ENCODE data around the gene ADAM12.

Gene ADAM12

DNA sequence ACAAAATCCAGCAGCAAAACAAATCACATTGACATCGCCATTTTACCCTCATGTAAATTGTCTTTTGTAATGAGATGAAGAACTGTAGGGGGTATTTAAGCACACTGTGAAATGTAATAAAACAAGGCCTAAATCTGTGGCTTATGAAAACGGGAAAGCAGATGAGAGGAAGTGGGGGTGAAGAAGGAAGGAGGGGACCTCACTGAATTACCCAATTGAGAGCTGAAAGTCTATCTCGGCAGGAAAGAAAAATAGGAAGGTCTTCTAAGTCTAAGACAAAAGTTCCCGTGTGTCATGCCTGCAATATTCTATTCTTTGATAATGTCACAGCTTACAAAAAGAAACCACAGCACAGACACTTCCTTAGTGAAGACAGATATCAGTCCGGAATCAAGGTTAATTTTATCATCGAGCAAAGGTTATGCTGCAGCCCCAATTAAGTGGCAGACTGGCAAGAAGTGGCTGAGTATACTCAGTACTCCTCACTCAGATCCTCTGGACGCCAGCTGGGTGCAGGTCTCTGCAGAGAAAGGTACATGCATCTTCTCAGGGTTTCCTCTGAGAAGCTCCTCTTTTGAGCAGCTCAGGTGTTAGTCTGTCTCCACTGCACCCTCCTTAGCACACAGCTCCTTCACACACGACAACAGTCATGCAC lies 252.2 kb downstream of the ADAM12 start:
- no peak overlapping the region for H3K4me3 ChIP-seq (ENCODE audit: low read depth, low read length)
- TF ChIP-seq, protein P1, sequence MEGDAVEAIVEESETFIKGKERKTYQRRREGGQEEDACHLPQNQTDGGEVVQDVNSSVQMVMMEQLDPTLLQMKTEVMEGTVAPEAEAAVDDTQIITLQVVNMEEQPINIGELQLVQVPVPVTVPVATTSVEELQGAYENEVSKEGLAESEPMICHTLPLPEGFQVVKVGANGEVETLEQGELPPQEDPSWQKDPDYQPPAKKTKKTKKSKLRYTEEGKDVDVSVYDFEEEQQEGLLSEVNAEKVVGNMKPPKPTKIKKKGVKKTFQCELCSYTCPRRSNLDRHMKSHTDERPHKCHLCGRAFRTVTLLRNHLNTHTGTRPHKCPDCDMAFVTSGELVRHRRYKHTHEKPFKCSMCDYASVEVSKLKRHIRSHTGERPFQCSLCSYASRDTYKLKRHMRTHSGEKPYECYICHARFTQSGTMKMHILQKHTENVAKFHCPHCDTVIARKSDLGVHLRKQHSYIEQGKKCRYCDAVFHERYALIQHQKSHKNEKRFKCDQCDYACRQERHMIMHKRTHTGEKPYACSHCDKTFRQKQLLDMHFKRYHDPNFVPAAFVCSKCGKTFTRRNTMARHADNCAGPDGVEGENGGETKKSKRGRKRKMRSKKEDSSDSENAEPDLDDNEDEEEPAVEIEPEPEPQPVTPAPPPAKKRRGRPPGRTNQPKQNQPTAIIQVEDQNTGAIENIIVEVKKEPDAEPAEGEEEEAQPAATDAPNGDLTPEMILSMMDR (IDR thresholded peaks at IDR 0.05; ENCODE audit: borderline replicate concordance, insufficient read depth, low read depth, low read length): no peak

DNA sequence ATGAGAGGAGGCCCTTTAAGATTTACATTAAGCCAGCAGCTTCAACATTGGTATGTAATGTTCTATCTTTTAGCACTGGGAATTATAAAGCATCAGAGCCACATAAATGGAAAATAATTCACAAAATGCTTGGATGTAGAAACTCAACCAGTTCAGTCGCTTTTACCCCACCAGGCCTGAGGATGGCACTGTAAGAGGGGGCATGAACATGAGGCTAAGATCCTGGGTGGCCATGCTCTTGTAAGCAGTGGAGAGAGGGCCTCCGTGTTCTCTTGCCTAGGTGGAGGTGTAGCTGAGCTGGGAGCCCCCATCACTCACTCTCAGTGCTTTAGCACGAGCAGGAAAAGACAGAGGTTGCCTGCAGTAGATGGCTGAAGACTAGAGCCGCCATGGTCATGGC lies 253.1 kb downstream of the ADAM12 start:
- H3K4me3 ChIP-seq (ENCODE audit: low read depth, low read length): no peak overlapping the region
- TF ChIP-seq, protein P1 (IDR thresholded peaks at IDR 0.05; ENCODE audit: borderline replicate concordance, insufficient read depth, low read depth, low read length): no peak

DNA sequence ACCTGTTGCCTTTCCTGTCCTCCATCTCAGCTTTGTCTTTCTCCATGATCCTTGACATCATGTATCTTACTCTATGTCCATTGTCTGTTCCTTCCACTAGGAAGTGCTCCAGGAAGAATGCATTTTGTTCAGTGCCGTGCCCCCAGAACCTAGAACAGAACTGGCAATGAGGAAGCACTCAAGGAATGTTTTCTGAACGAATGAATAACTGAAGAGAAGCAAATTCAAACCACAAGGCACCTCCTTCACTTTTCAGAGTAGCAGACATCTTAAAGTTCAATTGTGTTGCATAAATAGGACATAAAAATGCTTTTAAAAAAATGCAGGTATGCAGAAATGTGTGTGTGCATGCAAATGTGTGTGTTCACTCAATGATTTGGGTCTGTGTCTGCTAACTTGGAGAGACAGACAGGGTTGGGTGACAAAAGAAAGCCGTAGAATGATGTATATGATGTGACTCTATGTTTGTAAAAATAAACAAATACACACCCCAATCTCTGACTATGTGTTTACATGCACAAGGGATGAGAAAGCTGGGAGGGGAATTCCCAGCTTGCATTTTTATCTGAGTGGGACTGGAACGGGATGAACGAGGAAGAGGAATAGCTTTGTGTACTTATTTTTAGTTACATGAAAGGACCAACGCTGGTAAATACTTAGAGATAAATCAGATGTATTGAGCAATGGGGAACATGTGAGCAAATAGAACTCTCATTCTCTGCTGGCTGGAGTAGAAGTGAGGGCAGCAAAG lies 254.2 kb downstream of the ADAM12 start:
- H3K4me3 ChIP-seq (ENCODE audit: low read depth, low read length): no peak overlapping the region
- TF ChIP-seq, protein P1 (IDR thresholded peaks at IDR 0.05; ENCODE audit: borderline replicate concordance, insufficient read depth, low read depth, low read length): no peak

DNA sequence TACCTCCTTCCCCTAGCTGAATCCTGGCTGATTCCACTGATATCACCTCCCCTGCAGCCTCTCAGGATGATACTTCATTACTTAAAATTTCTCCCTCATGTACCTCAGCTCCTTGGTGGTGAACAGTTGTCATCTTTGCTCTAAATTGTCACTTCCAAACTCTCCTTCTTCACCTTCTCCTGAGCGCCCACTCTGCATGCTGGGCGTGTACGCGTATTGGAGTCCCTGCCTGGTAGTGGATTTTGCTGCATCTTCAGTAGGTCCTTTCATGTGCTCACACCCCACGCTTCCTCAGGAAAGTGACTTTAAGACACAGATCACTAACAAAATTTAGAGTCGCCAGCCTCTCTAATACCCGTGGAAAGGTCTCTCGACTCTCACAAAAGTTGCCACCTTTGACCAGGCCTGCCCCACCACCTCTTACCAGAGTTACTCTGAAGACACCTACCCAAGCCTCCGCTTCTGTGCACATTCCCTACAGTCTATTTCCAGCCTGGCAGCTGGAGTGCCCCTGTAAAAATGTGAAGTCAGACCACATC lies 255.1 kb downstream of the ADAM12 start:
- TF ChIP-seq, protein P1 (IDR thresholded peaks at IDR 0.05; ENCODE audit: borderline replicate concordance, insufficient read depth, low read depth, low read length): no peak
- no peak overlapping the region for H3K4me3 ChIP-seq (ENCODE audit: low read depth, low read length)

DNA sequence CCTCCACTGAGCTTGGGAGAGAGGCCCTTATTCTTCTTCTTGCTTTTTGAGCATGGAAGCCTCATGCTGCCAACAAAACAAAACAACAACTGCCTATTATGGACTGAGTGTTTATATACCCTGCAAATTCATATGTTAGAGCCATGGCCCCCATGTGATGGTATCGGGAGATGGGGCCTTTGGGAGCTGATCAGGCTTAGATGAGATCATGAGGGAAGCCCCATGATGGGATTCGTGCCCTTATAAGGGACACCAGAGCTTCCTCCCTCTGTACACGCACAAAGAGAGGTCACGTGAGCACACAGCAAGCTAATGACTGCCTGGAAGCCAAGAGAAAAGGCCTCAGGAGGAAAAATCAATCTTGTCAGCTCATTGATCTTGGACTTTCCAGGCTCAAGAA lies 256.9 kb downstream of the ADAM12 start:
- TF ChIP-seq, protein P1 (IDR thresholded peaks at IDR 0.05; ENCODE audit: borderline replicate concordance, insufficient read depth, low read depth, low read length): no peak
- H3K4me3 ChIP-seq (ENCODE audit: low read depth, low read length): no peak overlapping the region

DNA sequence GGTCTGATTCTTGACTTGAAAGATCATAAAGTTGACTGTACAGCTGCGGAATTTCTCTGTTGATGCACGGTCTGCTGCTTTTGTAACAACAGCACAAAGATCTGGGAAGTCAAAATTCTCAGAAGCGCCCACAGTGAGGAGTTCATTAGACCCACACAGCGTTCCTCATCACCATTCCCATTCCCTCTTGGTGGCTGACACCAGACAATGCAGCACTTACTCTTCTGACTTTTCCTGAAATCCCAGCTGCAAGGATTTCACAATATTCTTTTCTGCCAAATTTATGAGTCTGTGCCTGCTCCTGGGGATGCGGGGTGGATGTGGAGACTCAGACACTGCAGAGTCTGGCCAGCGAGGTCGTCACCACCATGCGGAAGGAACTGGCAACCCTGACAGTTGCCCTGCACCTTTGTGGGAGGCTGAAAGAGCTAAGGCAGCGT lies 258.0 kb downstream of the ADAM12 start:
- H3K4me3 ChIP-seq (ENCODE audit: low read depth, low read length): no peak overlapping the region
- TF ChIP-seq, protein P1 (IDR thresholded peaks at IDR 0.05; ENCODE audit: borderline replicate concordance, insufficient read depth, low read depth, low read length): no peak
